ENCODE measurements around the gene MPDZ.

MPDZ gene

GRCh38 chr9:13282998-13283397 lies 3.5 kb upstream of the MPDZ start:
- Histone ChIP-seq H3K4me3 (replicated peaks; ENCODE audit: insufficient read depth, low read length) (no peak overlapping the region), H3K27ac (replicated peaks) (no peak overlapping the region)

GRCh38 chr9:13281356-13282016 lies 2.0 kb upstream of the MPDZ start:
- DNase-seq (ENCODE audit: low read depth in 1 of 2, low spot score in 1 of 2): no peak
- TF ChIP-seq GABPA (IDR thresholded peaks at IDR 0.05; ENCODE audit: low read depth) (no peak), REST (IDR thresholded peaks at IDR 0.05; ENCODE audit: insufficient replicate concordance, low read depth) (no peak), CTCF (IDR thresholded peaks at IDR 0.05; ENCODE audit: insufficient read depth, low read length) (no peak), POLR2AphosphoS5 (IDR thresholded peaks at IDR 0.05; ENCODE audit: low read depth) (no peak)
- H3K27me3 ChIP-seq (ENCODE audit: insufficient read depth, poor library complexity, severe bottlenecking): no peaks in the 10 kb centered on the region
- H3K4me3 ChIP-seq (replicated peaks; ENCODE audit: insufficient read depth, low read length): no peak overlapping the region
- H3K27ac ChIP-seq (replicated peaks): no peak overlapping the region

More at GRCh38 chr9:13282998-13283397, 3.5 kb upstream of the MPDZ start:
- no peaks in the 10 kb centered on the region for H3K27me3 ChIP-seq (ENCODE audit: insufficient read depth, poor library complexity, severe bottlenecking)
- TF ChIP-seq SPI1 (IDR thresholded peaks at IDR 0.05; ENCODE audit: borderline replicate concordance, low read depth) (no peak), CTCF (IDR thresholded peaks at IDR 0.05; ENCODE audit: insufficient read depth, low read length) (no peak), GABPA (IDR thresholded peaks at IDR 0.05; ENCODE audit: low read depth) (no peak), REST (IDR thresholded peaks at IDR 0.05; ENCODE audit: insufficient replicate concordance, low read depth) (no peak), POLR2AphosphoS5 (IDR thresholded peaks at IDR 0.05; ENCODE audit: low read depth) (no peak)
- no peak for DNase-seq (ENCODE audit: low read depth in 1 of 2, low spot score in 1 of 2)

GRCh38 chr9:13278368-13279246 lies 885 bp downstream of the MPDZ start:
- no peaks in the 10 kb centered on the region for H3K27me3 ChIP-seq (ENCODE audit: insufficient read depth, poor library complexity, severe bottlenecking)
- TF ChIP-seq SPI1 (IDR thresholded peaks at IDR 0.05; ENCODE audit: borderline replicate concordance, low read depth) (no peak), GABPA (IDR thresholded peaks at IDR 0.05; ENCODE audit: low read depth) (no peak), POLR2AphosphoS5 (IDR thresholded peaks at IDR 0.05; ENCODE audit: low read depth) (no peak), CTCF (IDR thresholded peaks at IDR 0.05; ENCODE audit: insufficient read depth, low read length) (no peak), REST (IDR thresholded peaks at IDR 0.05; ENCODE audit: insufficient replicate concordance, low read depth) (no peak)
- no peak overlapping the region for H3K27ac ChIP-seq (replicated peaks)
- DNase-seq (ENCODE audit: low read depth in 1 of 2, low spot score in 1 of 2): no peak
- H3K4me3 ChIP-seq (replicated peaks; ENCODE audit: insufficient read depth, low read length): no peak overlapping the region

All from HL-60 (cell line).